GM23338 (cell line): Measurements from ENCODE around the gene AMFR. TPM values are rescaled to one million over a fixed set of nuclear protein-coding genes. Genes with fewer than 3 reads are reported as not detected.

Experiments
- ATAC-seq: fragments of 200-7000 bp; cut with Tn5 transposase; 3 replicates; pipeline ENCODE4 v1.9.1; 2020
- DNase-seq: peaks from one replicate; pipeline ENCODE4 v3.0.0-alpha.2; 2015; ENCODE audit warnings: low spot score
- H2AFZ ChIP-seq: fragments of 200-600 bp; sonication (generic); 2 replicates; pipeline ENCODE4 v1.8.0; 2016; ENCODE audit warnings: antibody characterized with exemption, mild to moderate bottlenecking, moderate library complexity
- H3F3A ChIP-seq: fragments of 200-600 bp; sonication (generic); replicated peaks from 2 replicates; pipeline ENCODE4 v1.8.0; 2017; ENCODE audit warnings: antibody characterized with exemption, mixed run types, low read depth
- H3K27ac ChIP-seq: fragments of 200-600 bp; sonication (generic); 2 replicates; pipeline ENCODE4 v1.6.1; 2016; ENCODE audit warnings: low read depth
- H3K27me3 ChIP-seq: fragments of 200-600 bp; sonication (generic); 2 replicates; pipeline ENCODE4 v1.8.0; 2016; ENCODE audit warnings: mild to moderate bottlenecking, mixed run types, moderate library complexity; ENCODE audit not compliant: insufficient read depth
- H3K36me3 ChIP-seq: fragments of 200-600 bp; sonication (generic); 2 replicates; pipeline ENCODE4 v1.8.0; 2016; ENCODE audit warnings: mild to moderate bottlenecking; ENCODE audit not compliant: insufficient read depth
- H3K4me1 ChIP-seq: fragments of 200-600 bp; sonication (generic); 2 replicates; pipeline ENCODE4 v1.8.0; 2016; ENCODE audit warnings: mild to moderate bottlenecking, moderate library complexity; ENCODE audit not compliant: insufficient read depth
- H3K4me2 ChIP-seq: fragments of 200-600 bp; sonication (generic); 2 replicates; pipeline ENCODE4 v1.7.1; 2017; ENCODE audit warnings: mixed run types
- H3K4me3 ChIP-seq: fragments of 200-600 bp; sonication (generic); 2 replicates; pipeline ENCODE4 v1.6.1; 2016; ENCODE audit warnings: mixed run types
- H3K79me2 ChIP-seq: fragments of 200-600 bp; sonication (generic); replicated peaks from 2 replicates; pipeline ENCODE4 v1.8.0; 2017; ENCODE audit warnings: mild to moderate bottlenecking; ENCODE audit not compliant: insufficient read depth
- H3K9me2 ChIP-seq: fragments of 200-600 bp; sonication (generic); 2 replicates; pipeline ENCODE4 v1.8.0; 2017; ENCODE audit not compliant: insufficient read depth
- H4K20me1 ChIP-seq: fragments of 200-600 bp; sonication (generic); replicated peaks from 2 replicates; pipeline ENCODE4 v1.8.0; 2017; ENCODE audit warnings: mild to moderate bottlenecking; ENCODE audit not compliant: insufficient read depth
- H3K27ac Mint-ChIP-seq: 2 replicates; pipeline ENCODE4 v1.8.0; 2020; ENCODE audit warnings: inconsistent platforms, mild to moderate bottlenecking, moderate library complexity, mixed read lengths
- H3K27me3 Mint-ChIP-seq: 3 replicates; pipeline ENCODE4 v1.8.0; 2022; ENCODE audit warnings: low read depth, mild to moderate bottlenecking, moderate library complexity, mixed read lengths, inconsistent platforms; ENCODE audit not compliant: insufficient read depth, poor library complexity
- H3K36me3 Mint-ChIP-seq: 3 replicates; pipeline ENCODE4 v1.8.0; 2021; ENCODE audit warnings: low read depth, mild to moderate bottlenecking, inconsistent platforms, moderate library complexity, mixed read lengths
- H3K4me1 Mint-ChIP-seq: 3 replicates; pipeline ENCODE4 v1.8.0; 2020; ENCODE audit warnings: mild to moderate bottlenecking, inconsistent platforms, mixed read lengths
- H3K4me3 Mint-ChIP-seq: 3 replicates; pipeline ENCODE4 v1.8.0; 2021; ENCODE audit warnings: moderate library complexity, mild to moderate bottlenecking, inconsistent platforms, mixed read lengths
- H3K9me3 Mint-ChIP-seq: 3 replicates; pipeline ENCODE4 v1.8.0; 2020; ENCODE audit warnings: moderate library complexity, mild to moderate bottlenecking, inconsistent platforms, mixed read lengths
- EZH2 ChIP-seq: fragments of 200-600 bp; sonication (generic); IDR thresholded peaks from one replicate; pipeline ENCODE4 v1.8.0; 2017; ENCODE audit warnings: antibody characterized with exemption, mild to moderate bottlenecking, low read depth; ENCODE audit not compliant: unreplicated experiment
- EZH2phosphoT487 ChIP-seq: fragments of 200-600 bp; sonication (generic); IDR thresholded peaks from one replicate; pipeline ENCODE4 v1.8.1; 2018; ENCODE audit warnings: antibody characterized with exemption; ENCODE audit not compliant: unreplicated experiment
- POLR2AphosphoS5 ChIP-seq: IDR thresholded peaks from 2 replicates; pipeline ENCODE4 v1.6.1; 2016; ENCODE audit warnings: antibody characterized with exemption, low read depth
- STAT1 ChIP-seq: IDR thresholded peaks from one replicate; pipeline ENCODE4 v1.6.1; 2016; ENCODE audit warnings: antibody characterized with exemption; ENCODE audit not compliant: unreplicated experiment
- ZNF114 ChIP-seq: fragments of 250-450 bp; sonication (Bioruptor Pico); IDR thresholded peaks from 2 replicates; pipeline ENCODE4 v1.5.0; 2020; ENCODE audit warnings: mild to moderate bottlenecking, moderate library complexity
- ZNF331 ChIP-seq: fragments of 250-450 bp; sonication (Bioruptor Pico); IDR thresholded peaks from 2 replicates; pipeline ENCODE4 v1.5.0; 2020; ENCODE audit warnings: low read depth, mild to moderate bottlenecking, moderate library complexity
- polyA plus RNA-seq: library from polyadenylated mRNA; unstranded; fragments of >200 nt; fragmentation: Nextera tagmentation; extraction: Ambion mirVana; gene quantifications from 2 replicates; pipeline ENCODE4 v1.2.1, GENCODE V29; 2016
- total RNA-seq: library from RNA; depleted of rRNA; stranded (reverse); fragments of >200 nt; shearing (Covaris generic); gene quantifications from 2 replicates; pipeline ENCODE4 v1.2.3, GENCODE V29; 2014
- TF ChIP-seq, protein P1 (sequence below): fragments of 250-450 bp; sonication (Bioruptor Pico); IDR thresholded peaks from 2 replicates; pipeline ENCODE4 v1.5.0; 2020; ENCODE audit warnings: mild to moderate bottlenecking, moderate library complexity
- TF ChIP-seq, protein P2 (sequence below): IDR thresholded peaks from one replicate; pipeline ENCODE4 v1.6.1; 2018; ENCODE audit warnings: antibody characterized with exemption; ENCODE audit not compliant: unreplicated experiment
- TF ChIP-seq, protein P3 (sequence below), 2 experiments: fragments of 200-600 bp in 1 of 2; sonication (generic) in 1 of 2; conservative IDR thresholded peaks; 2 replicates each; pipeline versions ENCODE4 v1.5.1 to v1.6.1; 2016 to 2017; ENCODE audit warnings: antibody characterized with exemption in 2 of 2, low read depth in 2 of 2, mild to moderate bottlenecking in 2 of 2, moderate library complexity in 1 of 2

The AMFR gene
- total and polyA plus RNA-seq, 2 experiments from 2014 or later: 9.0 to 41.1 TPM

DNA sequence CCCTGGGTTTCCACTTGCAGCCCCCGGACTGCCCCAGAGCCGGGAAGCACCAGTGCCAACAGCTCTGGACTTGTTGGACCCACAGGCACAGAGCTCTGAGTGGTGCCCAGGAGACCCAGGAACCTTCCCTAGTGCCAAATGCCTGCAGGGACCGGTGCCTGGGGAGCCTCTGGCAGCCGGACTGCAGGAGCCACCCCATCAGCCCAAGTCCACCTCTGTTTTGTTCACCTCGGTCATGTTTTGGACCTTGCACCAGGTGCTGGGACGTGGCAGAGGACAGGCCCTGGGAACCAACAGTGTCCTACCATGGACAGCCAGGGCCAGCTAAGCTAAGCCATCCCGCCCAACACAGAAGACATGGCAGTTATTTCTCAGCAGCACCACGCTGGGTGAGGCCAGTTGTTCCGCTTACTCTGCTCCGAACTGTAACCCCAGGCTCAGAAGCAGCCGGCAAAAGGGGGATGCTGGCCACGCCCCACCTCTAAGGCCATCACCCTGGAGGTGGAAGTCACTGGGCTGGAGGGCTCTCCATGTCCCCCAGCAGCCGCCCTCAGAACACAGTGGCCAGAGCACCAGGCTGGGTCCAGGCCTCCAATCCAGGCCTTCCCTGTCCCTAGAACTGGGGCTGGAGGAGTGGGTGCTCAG is 79.8 kb downstream of the AMFR start (continued):
- TF ChIP-seq, protein P1, sequence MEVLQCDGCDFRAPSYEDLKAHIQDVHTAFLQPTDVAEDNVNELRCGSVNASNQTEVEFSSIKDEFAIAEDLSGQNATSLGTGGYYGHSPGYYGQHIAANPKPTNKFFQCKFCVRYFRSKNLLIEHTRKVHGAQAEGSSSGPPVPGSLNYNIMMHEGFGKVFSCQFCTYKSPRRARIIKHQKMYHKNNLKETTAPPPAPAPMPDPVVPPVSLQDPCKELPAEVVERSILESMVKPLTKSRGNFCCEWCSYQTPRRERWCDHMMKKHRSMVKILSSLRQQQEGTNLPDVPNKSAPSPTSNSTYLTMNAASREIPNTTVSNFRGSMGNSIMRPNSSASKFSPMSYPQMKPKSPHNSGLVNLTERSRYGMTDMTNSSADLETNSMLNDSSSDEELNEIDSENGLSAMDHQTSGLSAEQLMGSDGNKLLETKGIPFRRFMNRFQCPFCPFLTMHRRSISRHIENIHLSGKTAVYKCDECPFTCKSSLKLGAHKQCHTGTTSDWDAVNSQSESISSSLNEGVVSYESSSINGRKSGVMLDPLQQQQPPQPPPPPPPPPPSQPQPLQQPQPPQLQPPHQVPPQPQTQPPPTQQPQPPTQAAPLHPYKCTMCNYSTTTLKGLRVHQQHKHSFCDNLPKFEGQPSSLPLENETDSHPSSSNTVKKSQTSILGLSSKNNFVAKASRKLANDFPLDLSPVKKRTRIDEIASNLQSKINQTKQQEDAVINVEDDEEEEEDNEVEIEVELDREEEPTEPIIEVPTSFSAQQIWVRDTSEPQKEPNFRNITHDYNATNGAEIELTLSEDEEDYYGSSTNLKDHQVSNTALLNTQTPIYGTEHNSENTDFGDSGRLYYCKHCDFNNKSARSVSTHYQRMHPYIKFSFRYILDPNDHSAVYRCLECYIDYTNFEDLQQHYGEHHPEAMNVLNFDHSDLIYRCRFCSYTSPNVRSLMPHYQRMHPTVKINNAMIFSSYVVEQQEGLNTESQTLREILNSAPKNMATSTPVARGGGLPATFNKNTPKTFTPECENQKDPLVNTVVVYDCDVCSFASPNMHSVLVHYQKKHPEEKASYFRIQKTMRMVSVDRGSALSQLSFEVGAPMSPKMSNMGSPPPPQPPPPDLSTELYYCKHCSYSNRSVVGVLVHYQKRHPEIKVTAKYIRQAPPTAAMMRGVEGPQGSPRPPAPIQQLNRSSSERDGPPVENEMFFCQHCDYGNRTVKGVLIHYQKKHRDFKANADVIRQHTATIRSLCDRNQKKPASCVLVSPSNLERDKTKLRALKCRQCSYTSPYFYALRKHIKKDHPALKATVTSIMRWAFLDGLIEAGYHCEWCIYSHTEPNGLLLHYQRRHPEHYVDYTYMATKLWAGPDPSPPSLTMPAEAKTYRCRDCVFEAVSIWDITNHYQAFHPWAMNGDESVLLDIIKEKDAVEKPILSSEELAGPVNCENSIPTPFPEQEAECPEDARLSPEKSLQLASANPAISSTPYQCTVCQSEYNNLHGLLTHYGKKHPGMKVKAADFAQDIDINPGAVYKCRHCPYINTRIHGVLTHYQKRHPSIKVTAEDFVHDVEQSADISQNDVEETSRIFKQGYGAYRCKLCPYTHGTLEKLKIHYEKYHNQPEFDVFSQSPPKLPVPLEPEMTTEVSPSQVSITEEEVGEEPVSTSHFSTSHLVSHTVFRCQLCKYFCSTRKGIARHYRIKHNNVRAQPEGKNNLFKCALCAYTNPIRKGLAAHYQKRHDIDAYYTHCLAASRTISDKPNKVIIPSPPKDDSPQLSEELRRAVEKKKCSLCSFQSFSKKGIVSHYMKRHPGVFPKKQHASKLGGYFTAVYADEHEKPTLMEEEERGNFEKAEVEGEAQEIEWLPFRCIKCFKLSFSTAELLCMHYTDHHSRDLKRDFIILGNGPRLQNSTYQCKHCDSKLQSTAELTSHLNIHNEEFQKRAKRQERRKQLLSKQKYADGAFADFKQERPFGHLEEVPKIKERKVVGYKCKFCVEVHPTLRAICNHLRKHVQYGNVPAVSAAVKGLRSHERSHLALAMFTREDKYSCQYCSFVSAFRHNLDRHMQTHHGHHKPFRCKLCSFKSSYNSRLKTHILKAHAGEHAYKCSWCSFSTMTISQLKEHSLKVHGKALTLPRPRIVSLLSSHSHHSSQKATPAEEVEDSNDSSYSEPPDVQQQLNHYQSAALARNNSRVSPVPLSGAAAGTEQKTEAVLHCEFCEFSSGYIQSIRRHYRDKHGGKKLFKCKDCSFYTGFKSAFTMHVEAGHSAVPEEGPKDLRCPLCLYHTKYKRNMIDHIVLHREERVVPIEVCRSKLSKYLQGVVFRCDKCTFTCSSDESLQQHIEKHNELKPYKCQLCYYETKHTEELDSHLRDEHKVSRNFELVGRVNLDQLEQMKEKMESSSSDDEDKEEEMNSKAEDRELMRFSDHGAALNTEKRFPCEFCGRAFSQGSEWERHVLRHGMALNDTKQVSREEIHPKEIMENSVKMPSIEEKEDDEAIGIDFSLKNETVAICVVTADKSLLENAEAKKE (CRISPR knock-in tag): no peak
- TF ChIP-seq ZNF114 (CRISPR knock-in tag): no peak

DNA sequence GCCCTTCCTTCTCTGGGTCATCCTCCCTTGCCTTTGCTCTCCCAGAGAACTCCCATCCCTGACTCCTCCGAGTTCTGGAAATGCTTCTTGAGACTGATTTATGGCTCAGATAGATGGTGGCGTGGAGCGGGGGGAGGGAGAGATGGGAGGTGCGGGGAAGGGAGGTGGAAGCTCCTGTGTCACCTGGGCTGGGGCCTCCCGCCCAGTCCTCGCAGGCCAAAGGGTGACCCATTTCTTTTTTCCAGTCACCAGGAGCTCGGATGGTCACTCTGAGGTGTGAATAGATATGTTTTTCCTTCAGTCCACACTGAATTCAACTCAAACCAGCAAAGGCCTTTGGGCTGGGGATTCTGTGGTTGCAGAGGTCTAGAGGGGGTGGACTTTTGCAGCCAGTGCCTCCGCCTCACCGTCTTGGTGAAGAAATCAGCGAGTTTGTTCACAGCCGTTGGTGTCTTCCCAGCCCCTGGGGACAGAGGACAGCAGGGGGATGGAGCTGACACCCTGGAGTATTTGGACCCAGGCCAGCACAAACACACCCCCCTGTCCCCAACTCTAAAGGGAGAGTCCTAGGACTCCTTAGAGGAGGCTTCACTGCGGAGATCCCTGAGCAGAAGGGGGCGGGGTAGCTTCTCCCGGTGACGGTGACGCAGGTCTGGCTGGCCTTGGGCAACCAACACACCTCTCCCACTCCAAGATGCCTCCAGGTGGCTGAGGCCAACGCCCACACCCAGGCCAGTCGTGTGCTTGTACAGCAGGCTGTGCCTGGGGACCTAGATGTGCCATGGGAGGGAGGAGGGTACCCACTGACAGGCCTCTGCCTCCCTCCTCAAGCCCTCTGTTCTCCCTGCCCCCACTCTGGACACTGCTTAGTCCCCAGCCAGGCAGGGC is 80.6 kb downstream of the AMFR start:
- Histone ChIP-seq H3F3A (no peaks in the 10 kb centered on the region), H3K9me2 (no peaks in the 10 kb centered on the region), H2AFZ (no peak overlapping the region), H3K4me3 (no peak overlapping the region), H3K27ac (no peak overlapping the region), H4K20me1 (no peaks in the 10 kb centered on the region), H3K4me1 (no peaks in the 10 kb centered on the region), H3K36me3 (no peaks in the 10 kb centered on the region), H3K4me2 (no peak overlapping the region), H3K79me2 (no peaks in the 10 kb centered on the region), H3K27me3 (no peaks in the 10 kb centered on the region)
- no peaks in the 10 kb centered on the region for H3K9me3 Mint-ChIP-seq
- H3K4me1 Mint-ChIP-seq: no peaks in the 10 kb centered on the region
- peaks cover 3% of the 10 kb centered on the region; the same call in 2 of the 3 replicates for H3K36me3 Mint-ChIP-seq
- H3K4me3 Mint-ChIP-seq: no peak overlapping the region
- peaks cover 18% of the 10 kb centered on the region for H3K27me3 Mint-ChIP-seq
- DNase-seq (no peak), ATAC-seq (no peak)
- no peak overlapping the region for H3K27ac Mint-ChIP-seq
- TF ChIP-seq ZNF114 (CRISPR knock-in tag) (no peak), POLR2AphosphoS5 (no peak), STAT1 (no peak), EZH2 (no peak), EZH2phosphoT487 (no peak), ZNF331 (CRISPR knock-in tag) (no peak)
- TF ChIP-seq, protein P2, sequence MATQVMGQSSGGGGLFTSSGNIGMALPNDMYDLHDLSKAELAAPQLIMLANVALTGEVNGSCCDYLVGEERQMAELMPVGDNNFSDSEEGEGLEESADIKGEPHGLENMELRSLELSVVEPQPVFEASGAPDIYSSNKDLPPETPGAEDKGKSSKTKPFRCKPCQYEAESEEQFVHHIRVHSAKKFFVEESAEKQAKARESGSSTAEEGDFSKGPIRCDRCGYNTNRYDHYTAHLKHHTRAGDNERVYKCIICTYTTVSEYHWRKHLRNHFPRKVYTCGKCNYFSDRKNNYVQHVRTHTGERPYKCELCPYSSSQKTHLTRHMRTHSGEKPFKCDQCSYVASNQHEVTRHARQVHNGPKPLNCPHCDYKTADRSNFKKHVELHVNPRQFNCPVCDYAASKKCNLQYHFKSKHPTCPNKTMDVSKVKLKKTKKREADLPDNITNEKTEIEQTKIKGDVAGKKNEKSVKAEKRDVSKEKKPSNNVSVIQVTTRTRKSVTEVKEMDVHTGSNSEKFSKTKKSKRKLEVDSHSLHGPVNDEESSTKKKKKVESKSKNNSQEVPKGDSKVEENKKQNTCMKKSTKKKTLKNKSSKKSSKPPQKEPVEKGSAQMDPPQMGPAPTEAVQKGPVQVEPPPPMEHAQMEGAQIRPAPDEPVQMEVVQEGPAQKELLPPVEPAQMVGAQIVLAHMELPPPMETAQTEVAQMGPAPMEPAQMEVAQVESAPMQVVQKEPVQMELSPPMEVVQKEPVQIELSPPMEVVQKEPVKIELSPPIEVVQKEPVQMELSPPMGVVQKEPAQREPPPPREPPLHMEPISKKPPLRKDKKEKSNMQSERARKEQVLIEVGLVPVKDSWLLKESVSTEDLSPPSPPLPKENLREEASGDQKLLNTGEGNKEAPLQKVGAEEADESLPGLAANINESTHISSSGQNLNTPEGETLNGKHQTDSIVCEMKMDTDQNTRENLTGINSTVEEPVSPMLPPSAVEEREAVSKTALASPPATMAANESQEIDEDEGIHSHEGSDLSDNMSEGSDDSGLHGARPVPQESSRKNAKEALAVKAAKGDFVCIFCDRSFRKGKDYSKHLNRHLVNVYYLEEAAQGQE: no peak
- TF ChIP-seq, protein P3, sequence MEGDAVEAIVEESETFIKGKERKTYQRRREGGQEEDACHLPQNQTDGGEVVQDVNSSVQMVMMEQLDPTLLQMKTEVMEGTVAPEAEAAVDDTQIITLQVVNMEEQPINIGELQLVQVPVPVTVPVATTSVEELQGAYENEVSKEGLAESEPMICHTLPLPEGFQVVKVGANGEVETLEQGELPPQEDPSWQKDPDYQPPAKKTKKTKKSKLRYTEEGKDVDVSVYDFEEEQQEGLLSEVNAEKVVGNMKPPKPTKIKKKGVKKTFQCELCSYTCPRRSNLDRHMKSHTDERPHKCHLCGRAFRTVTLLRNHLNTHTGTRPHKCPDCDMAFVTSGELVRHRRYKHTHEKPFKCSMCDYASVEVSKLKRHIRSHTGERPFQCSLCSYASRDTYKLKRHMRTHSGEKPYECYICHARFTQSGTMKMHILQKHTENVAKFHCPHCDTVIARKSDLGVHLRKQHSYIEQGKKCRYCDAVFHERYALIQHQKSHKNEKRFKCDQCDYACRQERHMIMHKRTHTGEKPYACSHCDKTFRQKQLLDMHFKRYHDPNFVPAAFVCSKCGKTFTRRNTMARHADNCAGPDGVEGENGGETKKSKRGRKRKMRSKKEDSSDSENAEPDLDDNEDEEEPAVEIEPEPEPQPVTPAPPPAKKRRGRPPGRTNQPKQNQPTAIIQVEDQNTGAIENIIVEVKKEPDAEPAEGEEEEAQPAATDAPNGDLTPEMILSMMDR (conservative IDR thresholded peaks at IDR 0.05; ENCODE audit: low read depth in 2 of 2): no peak
